DOHH2 (cell line): ENCODE results near the gene SCUBE1.

Experiments used
- H3F3A ChIP-seq: fragments of 200-600 bp; sonication (generic), shearing (Covaris generic); 2 replicates; pipeline ENCODE4 v1.6.0; 2016; ENCODE audit warnings: antibody characterized with exemption, mild to moderate bottlenecking; ENCODE audit not compliant: control insufficient read depth, insufficient read depth
- H3K27ac ChIP-seq: fragments of 200-600 bp; sonication (generic); 2 replicates; pipeline ENCODE4 v1.5.1; 2014; ENCODE audit warnings: low read depth, mild to moderate bottlenecking, low read length, moderate library complexity
- H3K27me3 ChIP-seq: fragments of 200-600 bp; sonication (generic); 2 replicates; pipeline ENCODE4 v1.6.1; 2014; ENCODE audit warnings: mild to moderate bottlenecking, low read length, mixed read lengths; ENCODE audit not compliant: control insufficient read depth
- H3K36me3 ChIP-seq: fragments of 200-600 bp; sonication (generic); 2 replicates; pipeline ENCODE4 v1.6.1; 2014; ENCODE audit warnings: mild to moderate bottlenecking, low read length, moderate library complexity, mixed read lengths; ENCODE audit not compliant: control insufficient read depth
- H3K4me1 ChIP-seq: fragments of 200-600 bp; sonication (generic); 2 replicates; pipeline ENCODE4 v1.6.1; 2014; ENCODE audit warnings: mild to moderate bottlenecking, low read length, mixed read lengths; ENCODE audit not compliant: control insufficient read depth
- H3K4me2 ChIP-seq: fragments of 200-600 bp; sonication (generic); 2 replicates; pipeline ENCODE4 v1.6.0; 2014; ENCODE audit warnings: mild to moderate bottlenecking, low read length, moderate library complexity
- H3K4me3 ChIP-seq: fragments of 200-600 bp; sonication (generic); 2 replicates; pipeline ENCODE4 v1.5.1; 2014; ENCODE audit warnings: mild to moderate bottlenecking, low read length, mixed read lengths
- H3K79me2 ChIP-seq: fragments of 200-600 bp; sonication (generic); 2 replicates; pipeline ENCODE4 v1.6.1; 2014; ENCODE audit warnings: mild to moderate bottlenecking, low read length, mixed read lengths; ENCODE audit not compliant: control insufficient read depth
- H3K9me2 ChIP-seq: fragments of 200-600 bp; sonication (generic); replicated peaks from 2 replicates; pipeline ENCODE4 v1.6.1; 2014; ENCODE audit warnings: mild to moderate bottlenecking, low read length, mixed read lengths; ENCODE audit not compliant: control insufficient read depth
- H3K9me3 ChIP-seq: fragments of 200-600 bp; sonication (generic); 2 replicates; pipeline ENCODE4 v1.6.1; 2014; ENCODE audit warnings: antibody characterized with exemption, low read length, mixed read lengths; ENCODE audit not compliant: control insufficient read depth, insufficient read depth
- H4K20me1 ChIP-seq: fragments of 200-600 bp; sonication (generic); 2 replicates; pipeline ENCODE4 v1.6.0; 2014; ENCODE audit warnings: low read depth, mild to moderate bottlenecking, antibody characterized with exemption, low read length, moderate library complexity; ENCODE audit not compliant: control insufficient read depth, insufficient read depth
- CTCF ChIP-seq: fragments of 200-600 bp; sonication (generic); IDR thresholded peaks from one replicate; pipeline ENCODE4 v1.5.1; 2014; ENCODE audit warnings: antibody characterized with exemption, mild to moderate bottlenecking, low read depth, low read length; ENCODE audit not compliant: poor library complexity, severe bottlenecking
- EZH2phosphoT487 ChIP-seq: fragments of 200-600 bp; sonication (generic); IDR thresholded peaks from 2 replicates; pipeline ENCODE4 v1.6.1; 2017; ENCODE audit warnings: borderline replicate concordance, mild to moderate bottlenecking, antibody characterized with exemption, low read length, moderate library complexity, mixed read lengths

SCUBE1 gene

GRCh38 chr22:43249789-43250471 lies 93.2 kb downstream of the SCUBE1 start:
- H3K4me1 ChIP-seq, result no peaks in the 10 kb centered on the region
- no peaks in the 10 kb centered on the region for H3K9me3 ChIP-seq
- no peak overlapping the region for H3K4me3 ChIP-seq
- H3K27me3 ChIP-seq, result peaks cover 5% of the 10 kb centered on the region; the same call in 1 of the 2 replicates
- no peak overlapping the region for H3K4me2 ChIP-seq
- H3F3A ChIP-seq, result no peaks in the 10 kb centered on the region
- TF ChIP-seq EZH2phosphoT487 (no peak), CTCF (no peak)
- no peaks in the 10 kb centered on the region for H3K79me2 ChIP-seq
- no peaks in the 10 kb centered on the region for H4K20me1 ChIP-seq
- H3K9me2 ChIP-seq, result no peaks in the 10 kb centered on the region
- no peak overlapping the region for H3K27ac ChIP-seq
- H3K36me3 ChIP-seq, result no peaks in the 10 kb centered on the region

GRCh38 chr22:43247546-43248260 lies 95.5 kb downstream of the SCUBE1 start:
- Histone ChIP-seq H3K4me2 (no peak overlapping the region), H3K36me3 (no peaks in the 10 kb centered on the region), H3F3A (no peaks in the 10 kb centered on the region), H3K4me1 (no peaks in the 10 kb centered on the region), H4K20me1 (no peaks in the 10 kb centered on the region), H3K27ac (no peak overlapping the region), H3K27me3 (peaks cover 5% of the 10 kb centered on the region; the same call in 1 of the 2 replicates), H3K9me3 (no peaks in the 10 kb centered on the region), H3K4me3 (no peak overlapping the region), H3K9me2 (no peaks in the 10 kb centered on the region), H3K79me2 (no peaks in the 10 kb centered on the region)
- TF ChIP-seq EZH2phosphoT487, result no peak
- TF ChIP-seq CTCF, result no peak

- Histone ChIP-seq H3K4me1 (no peaks in the 10 kb centered on the region), H3F3A (no peaks in the 10 kb centered on the region), H3K79me2 (no peaks in the 10 kb centered on the region), H3K4me2 (no peak overlapping the region), H4K20me1 (no peaks in the 10 kb centered on the region), H3K36me3 (no peaks in the 10 kb centered on the region), H3K9me2 (no peaks in the 10 kb centered on the region), H3K9me3 (no peaks in the 10 kb centered on the region), H3K27ac (no peak overlapping the region), H3K27me3 (peaks cover 2% of the 10 kb centered on the region; the same call in 1 of the 2 replicates), H3K4me3 (no peak overlapping the region)
- TF ChIP-seq EZH2phosphoT487 (no peak), CTCF (no peak)
Measured at GRCh38 chr22:43246188-43246587, 97.0 kb downstream of the SCUBE1 start.
